Measurements from ENCODE around the gene NRXN2. TPM values are rescaled to one million over a fixed set of nuclear protein-coding genes. Genes with fewer than 3 reads are reported as not detected.
"Not testable (repeated sequence)": the region's sequence is repeated elsewhere in the genome, so short reads cannot be mapped to it uniquely, and the experiment has no call there.

The NRXN2 gene
- polyA plus RNA-seq, 1 experiment: not detected

GRCh38 chr11:64562723-64563351 lies 160.2 kb downstream of the NRXN2 start:
- H3K27me3 ChIP-seq (ENCODE audit: control insufficient read depth, insufficient read depth, low read length): peaks cover 22% of the 10 kb centered on the region
- TF ChIP-seq CTCF (IDR thresholded peaks at IDR 0.05; ENCODE audit: low read depth, low read length): no peak
- POLR2A ChIA-PET: no interaction called here
- H3K27ac ChIP-seq (ENCODE audit: low read depth, low read length): no peak overlapping the region
- DNase-seq (ENCODE audit: low read depth, low spot score): no peak
- H3K9me3 ChIP-seq (ENCODE audit: control insufficient read depth, insufficient read depth, low read length): no peaks in the 10 kb centered on the region; the same call in 1 of the 2 replicates
- CTCF ChIA-PET: no interaction called here
- H3K4me3 ChIP-seq (ENCODE audit: low read depth, low read length): no peak overlapping the region

- Histone ChIP-seq H3K27ac (ENCODE audit: low read depth, low read length) (no peak overlapping the region), H3K4me3 (ENCODE audit: low read depth, low read length) (no peak overlapping the region), H3K27me3 (ENCODE audit: control insufficient read depth, insufficient read depth, low read length) (peaks cover 18% of the 10 kb centered on the region), H3K9me3 (ENCODE audit: control insufficient read depth, insufficient read depth, low read length) (no peaks in the 10 kb centered on the region; the same call in 1 of the 2 replicates)
- DNase-seq (ENCODE audit: low read depth, low spot score): no peak
- POLR2A ChIA-PET: no interaction called here
- TF ChIP-seq CTCF (IDR thresholded peaks at IDR 0.05; ENCODE audit: low read depth, low read length): no peak
- CTCF ChIA-PET: no interaction called here
Observed at GRCh38 chr11:64561984-64562722, 160.8 kb downstream of the NRXN2 start.

- H3K27ac ChIP-seq (ENCODE audit: low read depth, low read length); POLR2A ChIA-PET; H3K4me3 ChIP-seq (ENCODE audit: low read depth, low read length); DNase-seq (ENCODE audit: low read depth, low spot score); H3K9me3 ChIP-seq (ENCODE audit: control insufficient read depth, insufficient read depth, low read length); CTCF ChIA-PET: not testable (repeated sequence)
- H3K27me3 ChIP-seq (ENCODE audit: control insufficient read depth, insufficient read depth, low read length): peaks cover 18% of the 10 kb centered on the region
Observed at GRCh38 chr11:64561429-64561828, 161.6 kb downstream of the NRXN2 start.

GRCh38 chr11:64560941-64561340 lies 162.1 kb downstream of the NRXN2 start:
- H3K27me3 ChIP-seq (ENCODE audit: control insufficient read depth, insufficient read depth, low read length): peaks cover 18% of the 10 kb centered on the region
- DNase-seq (ENCODE audit: low read depth, low spot score): no peak
- H3K27ac ChIP-seq (ENCODE audit: low read depth, low read length): no peak overlapping the region
- CTCF ChIA-PET: no interaction called here
- no peak overlapping the region for H3K4me3 ChIP-seq (ENCODE audit: low read depth, low read length)
- no peaks in the 10 kb centered on the region; the same call in 1 of the 2 replicates for H3K9me3 ChIP-seq (ENCODE audit: control insufficient read depth, insufficient read depth, low read length)
- POLR2A ChIA-PET: interaction anchor here (0.5 kb wide), 1 partner anchor 373 kb away, joined by 7 read pairs; no protein-coding TSS in a partner anchor
- no peak for TF ChIP-seq CTCF (IDR thresholded peaks at IDR 0.05; ENCODE audit: low read depth, low read length)

GRCh38 chr11:64560139-64560771 lies 162.7 kb downstream of the NRXN2 start:
- TF ChIP-seq CTCF (IDR thresholded peaks at IDR 0.05; ENCODE audit: low read depth, low read length): no peak
- ChIA-PET CTCF (no interaction called here), POLR2A (interaction anchor here (0.5 kb wide), 1 partner anchor 372 kb away, joined by 7 read pairs; no protein-coding TSS in a partner anchor)
- Histone ChIP-seq H3K27ac (ENCODE audit: low read depth, low read length) (no peak overlapping the region), H3K4me3 (ENCODE audit: low read depth, low read length) (no peak overlapping the region), H3K9me3 (ENCODE audit: control insufficient read depth, insufficient read depth, low read length) (no peaks in the 10 kb centered on the region; the same call in 1 of the 2 replicates), H3K27me3 (ENCODE audit: control insufficient read depth, insufficient read depth, low read length) (peaks cover 18% of the 10 kb centered on the region)
- DNase-seq (ENCODE audit: low read depth, low spot score): no peak
